Spleen (tissue), 11 donors: ENCODE data around the gene AADACL3. TPM values are rescaled to one million over a fixed set of nuclear protein-coding genes. Genes with fewer than 3 reads are reported as not detected.

Source experiments
- DNase-seq: peaks from one replicate; pipeline ENCODE4 v3.0.0-alpha.2; 2020
- H3K27ac ChIP-seq, 8 donors: fragments of 200-600 bp; sonication (generic) in 7 of 8; 1 replicate in 4 of 8; 2 replicates in 4 of 8; pipeline versions ENCODE4 v1.5.0 to v1.8.0; 2016 to 2021; ENCODE audit warnings: inconsistent platforms in 4 of 8, mild to moderate bottlenecking in 4 of 8, moderate library complexity in 1 of 8
- H3K27me3 ChIP-seq, 7 donors: fragments of 200-600 bp; sonication (generic) in 6 of 7; replicated peaks in 1 of 7; 1 replicate in 4 of 7; 2 replicates in 3 of 7; pipeline versions ENCODE4 v1.5.0 to v1.8.0; 2016 to 2021; ENCODE audit warnings: inconsistent platforms in 3 of 7, mild to moderate bottlenecking in 1 of 7
- H3K36me3 ChIP-seq, 6 donors: fragments of 200-600 bp; sonication (generic) in 5 of 6; 1 replicate in 4 of 6; 2 replicates in 2 of 6; pipeline versions ENCODE4 v1.5.0 to v1.8.0; 2016 to 2021; ENCODE audit warnings: inconsistent platforms in 2 of 6
- H3K4me1 ChIP-seq, 6 donors: fragments of 200-600 bp; sonication (generic) in 5 of 6; 1 replicate in 3 of 6; 2 replicates in 3 of 6; pipeline versions ENCODE4 v1.5.0 to v1.8.0; 2016 to 2021; ENCODE audit warnings: inconsistent platforms in 3 of 6
- H3K4me3 ChIP-seq, 8 donors: fragments of 200-600 bp; sonication (generic) in 7 of 8; 1 replicate in 4 of 8; 2 replicates in 4 of 8; pipeline versions ENCODE4 v1.5.0 to v1.8.0; 2016 to 2021; ENCODE audit warnings: inconsistent platforms in 4 of 8, mild to moderate bottlenecking in 4 of 8, moderate library complexity in 2 of 8
- H3K9me3 ChIP-seq, 8 donors: fragments of 200-600 bp; sonication (generic) in 7 of 8; 1 replicate in 4 of 8; 2 replicates in 4 of 8; pipeline versions ENCODE4 v1.5.0 to v1.8.0; 2016 to 2021; ENCODE audit warnings: inconsistent platforms in 4 of 8
- CTCF ChIP-seq, 11 experiments: fragments of 200-600 bp in 7 of 11; fragments of 450-650 bp in 4 of 11; sonication (generic) in 4 of 11; IDR thresholded peaks in 8 of 11; conservative IDR thresholded peaks in 3 of 11; 1 replicate in 7 of 11; 2 replicates in 4 of 11; pipeline versions ENCODE4 v1.4.0 to v1.8.0; 2016 to 2021; ENCODE audit warnings: antibody characterized with exemption in 11 of 11, inconsistent platforms in 4 of 11, mild to moderate bottlenecking in 1 of 11
- POLR2A ChIP-seq, 3 donors: fragments of 450-650 bp; IDR thresholded peaks; one replicate each; pipeline ENCODE4 v1.5.1; 2017; ENCODE audit warnings: antibody characterized with exemption in 3 of 3, mild to moderate bottlenecking in 1 of 3
- POLR2AphosphoS5 ChIP-seq, 3 donors: sonication (generic); formaldehyde crosslinking; IDR thresholded peaks; one replicate each; pipeline ENCODE4 v1.5.1; 2017; ENCODE audit warnings: antibody characterized with exemption in 3 of 3
- WGBS, 5 donors: extraction: QIAGEN DNeasy Blood & Tissue Kit in 3 of 5; methylation state at CpG; one replicate each; pipeline versions ENCODE4 v1.1.5 to v1.1.7; 2013 to 2018; 5-methylcytosine and 5-hydroxymethylcytosine counted together
- intact Hi-C: fragments of 100-400 bp; cut with DNase I; formaldehyde crosslinking; loops from one replicate; pipeline ENCODE4 v1.15.0; 2023; ENCODE audit warnings: low total_unique reads
- polyA plus RNA-seq, 3 donors: library from polyadenylated mRNA; stranded (reverse); fragments of 200-250 nt; gene quantifications; one replicate each; pipeline ENCODE4 v1.2.1, GENCODE V29; 2013
- total RNA-seq, 7 donors: library from RNA; depleted of rRNA in 3 of 7; stranded (reverse); fragments of >200 nt in 3 of 7; fragmentation: NEBNext Ultra II Directional in 4 of 7; extraction: Animal tissue kit (Norgen Biotek cat#: 25700) in 4 of 7; gene quantifications; one replicate each; pipeline versions ENCODE4 v1.1.0 to v1.2.1, GENCODE V29; 2016 to 2021
- donor health status: healthy with polysubstance abuse.
- donor health status: DM: no; HTN: no; CAD: no; lungs with moderate emphysema.
- donor health status: DM: no; HTN: no; CAD: no.
- donor health status: Bipolar disorder and iron deficiency.
- donor health status: healthy.
- donor health status: DM: no; HTN: no; CAD: no.
- donor health status: DM: yes; HTN: yes; CAD: no.

The AADACL3 gene
- total and polyA plus RNA-seq, 10 donors, result not detected

GRCh38 chr1:12741946-12742345 is 26.0 kb downstream of the AADACL3 start:
- no peak for DNase-seq
- no peak overlapping the region for H3K4me3 ChIP-seq
- WGBS, 5 donors, result 68 to 92% (median 73%) methylated on average over 3 of the region's 3 CpGs
- H3K27me3 ChIP-seq, result peaks cover 0 to 83% (median 0%) of the 10 kb centered on the region in 7 donors
- intact Hi-C loops, result no loop called here
- TF ChIP-seq POLR2AphosphoS5 (IDR thresholded peaks at IDR 0.05) (no peak), CTCF (IDR thresholded peaks at IDR 0.05 in 8 of 11, conservative IDR thresholded peaks at IDR 0.05 in 3 of 11) (no peak), POLR2A (IDR thresholded peaks at IDR 0.05) (no peak)
- no peak overlapping the region for H3K27ac ChIP-seq
- peaks cover 0 to 14% (median 1%) of the 10 kb centered on the region in 8 donors for H3K9me3 ChIP-seq
- no peaks in the 10 kb centered on the region for H3K4me1 ChIP-seq
- H3K36me3 ChIP-seq, result no peaks in the 10 kb centered on the region

- Histone ChIP-seq H3K27me3 (peaks cover 0 to 78% (median 0%) of the 10 kb centered on the region in 7 donors), H3K4me1 (no peaks in the 10 kb centered on the region), H3K36me3 (no peaks in the 10 kb centered on the region), H3K9me3 (peaks cover 5 to 39% (median 32%) of the 10 kb centered on the region in 8 donors), H3K27ac (no peak overlapping the region), H3K4me3 (no peak overlapping the region)
- WGBS, 5 donors, result 65 to 75% (median 72%) methylated on average over 3 of the region's 3 CpGs
- TF ChIP-seq CTCF (IDR thresholded peaks at IDR 0.05 in 8 of 11, conservative IDR thresholded peaks at IDR 0.05 in 3 of 11) (no peak), POLR2AphosphoS5 (IDR thresholded peaks at IDR 0.05) (no peak), POLR2A (IDR thresholded peaks at IDR 0.05) (no peak)
- no peak for DNase-seq
- intact Hi-C loops, result no loop called here
Observed at GRCh38 chr1:12745126-12745991, 29.4 kb downstream of the AADACL3 start.

GRCh38 chr1:12745992-12746323 is 30.0 kb downstream of the AADACL3 start, which contains the start of gene CFAP107:
CFAP107 (plus strand) TSS chr1:12746200; CDS start chr1:12746431, 231 bp downstream.
- TF ChIP-seq CTCF (IDR thresholded peaks at IDR 0.05 in 8 of 11, conservative IDR thresholded peaks at IDR 0.05 in 3 of 11), result no peak
- 35 to 55% (median 48%) methylated on average over 2 of the region's 2 CpGs for WGBS, 5 donors
- H3K4me1 ChIP-seq, result no peaks in the 10 kb centered on the region
- peaks cover 5 to 43% (median 36%) of the 10 kb centered on the region in 8 donors for H3K9me3 ChIP-seq
- H3K36me3 ChIP-seq, result no peaks in the 10 kb centered on the region
- peaks cover 0 to 78% (median 0%) of the 10 kb centered on the region in 7 donors for H3K27me3 ChIP-seq
- no peak within 1 kb of the TSS for H3K27ac ChIP-seq
- intact Hi-C loops, result no loop called here
- no peak for DNase-seq
- H3K4me3 ChIP-seq, result no peak within 1 kb of the TSS

- intact Hi-C loops, result no loop called here
- TF ChIP-seq POLR2AphosphoS5 (IDR thresholded peaks at IDR 0.05) (no peak), CTCF (IDR thresholded peaks at IDR 0.05 in 8 of 11, conservative IDR thresholded peaks at IDR 0.05 in 3 of 11) (no peak), POLR2A (IDR thresholded peaks at IDR 0.05) (no peak)
Observed at GRCh38 chr1:12748778-12749355, 33.0 kb downstream of the AADACL3 start.

More at GRCh38 chr1:12748778-12749355, 33.0 kb downstream of the AADACL3 start:
- no peak overlapping the region for H3K27ac ChIP-seq
- H3K4me1 ChIP-seq, result no peaks in the 10 kb centered on the region
- H3K27me3 ChIP-seq, result peaks cover 0 to 58% (median 0%) of the 10 kb centered on the region in 7 donors
- no peaks in the 10 kb centered on the region for H3K36me3 ChIP-seq
- no peak overlapping the region for H3K4me3 ChIP-seq
- no peak for DNase-seq
- H3K9me3 ChIP-seq, result peaks cover 5 to 43% (median 36%) of the 10 kb centered on the region in 8 donors
